HG02870 (cell line): ENCODE measurements around the gene VIPR1.
A peak's percentile ranks its signal among the peaks of the same experiment; 100 is the strongest.
"Not testable (repeated sequence)": the region's sequence is repeated elsewhere in the genome, so short reads cannot be mapped to it uniquely, and the experiment has no call there.

Experiments used
- ATAC-seq: cut with Tn5 transposase; IDR thresholded peaks from one replicate; pipeline ENCODE4 v1.9.1; 2021; ENCODE audit warnings: mild to moderate bottlenecking, moderate library complexity; ENCODE audit not compliant: unreplicated experiment

Gene VIPR1

GRCh38 chr3:42531470-42531869 lies 29.0 kb downstream of the VIPR1 start:
- no peak for ATAC-seq

DNA sequence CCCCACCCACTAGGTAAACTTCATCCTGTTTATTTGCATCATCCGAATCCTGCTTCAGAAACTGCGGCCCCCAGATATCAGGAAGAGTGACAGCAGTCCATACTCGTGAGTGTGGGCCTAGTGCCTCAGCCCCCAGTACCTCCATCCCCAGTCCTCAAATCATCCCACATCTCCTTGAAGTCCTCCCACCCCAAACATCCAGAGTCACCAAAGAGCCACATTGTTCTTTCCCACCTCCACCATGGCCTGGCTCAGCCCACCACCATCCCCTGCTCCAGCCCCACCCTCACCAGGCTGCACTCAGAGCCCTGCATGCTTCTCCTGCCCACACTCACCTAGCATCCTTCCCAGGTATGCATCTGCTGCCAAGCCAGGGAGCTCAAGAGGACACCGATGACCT lies 29.8 kb downstream of the VIPR1 start:
- no peak for ATAC-seq

- ATAC-seq: no peak
Measured at GRCh38 chr3:42533161-42533897, 30.9 kb downstream of the VIPR1 start.

DNA sequence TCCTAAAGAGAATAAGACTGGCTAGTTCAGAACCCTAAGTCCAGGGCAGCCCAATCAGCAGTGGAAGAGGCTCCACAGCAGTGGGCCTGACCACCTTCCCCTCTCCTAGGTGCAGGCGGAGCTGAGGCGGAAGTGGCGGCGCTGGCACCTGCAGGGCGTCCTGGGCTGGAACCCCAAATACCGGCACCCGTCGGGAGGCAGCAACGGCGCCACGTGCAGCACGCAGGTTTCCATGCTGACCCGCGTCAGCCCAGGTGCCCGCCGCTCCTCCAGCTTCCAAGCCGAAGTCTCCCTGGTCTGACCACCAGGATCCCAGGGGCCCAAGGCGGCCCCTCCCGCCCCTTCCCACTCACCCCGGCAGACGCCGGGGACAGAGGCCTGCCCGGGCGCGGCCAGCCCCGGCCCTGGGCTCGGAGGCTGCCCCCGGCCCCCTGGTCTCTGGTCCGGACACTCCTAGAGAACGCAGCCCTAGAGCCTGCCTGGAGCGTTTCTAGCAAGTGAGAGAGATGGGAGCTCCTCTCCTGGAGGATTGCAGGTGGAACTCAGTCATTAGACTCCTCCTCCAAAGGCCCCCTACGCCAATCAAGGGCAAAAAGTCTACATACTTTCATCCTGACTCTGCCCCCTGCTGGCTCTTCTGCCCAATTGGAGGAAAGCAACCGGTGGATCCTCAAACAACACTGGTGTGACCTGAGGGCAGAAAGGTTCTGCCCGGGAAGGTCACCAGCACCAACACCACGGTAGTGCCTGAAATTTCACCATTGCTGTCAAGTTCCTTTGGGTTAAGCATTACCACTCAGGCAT lies 33.7 kb downstream of the VIPR1 start:
- no peak for ATAC-seq

- ATAC-seq: no peak
Measured at GRCh38 chr3:42537350-42537749, 34.9 kb downstream of the VIPR1 start.

- ATAC-seq: peak; percentile 50
Measured at GRCh38 chr3:42539871-42540714, 37.6 kb downstream of the VIPR1 start.

GRCh38 chr3:42541079-42541478 lies 38.6 kb downstream of the VIPR1 start:
- ATAC-seq: no peak

DNA sequence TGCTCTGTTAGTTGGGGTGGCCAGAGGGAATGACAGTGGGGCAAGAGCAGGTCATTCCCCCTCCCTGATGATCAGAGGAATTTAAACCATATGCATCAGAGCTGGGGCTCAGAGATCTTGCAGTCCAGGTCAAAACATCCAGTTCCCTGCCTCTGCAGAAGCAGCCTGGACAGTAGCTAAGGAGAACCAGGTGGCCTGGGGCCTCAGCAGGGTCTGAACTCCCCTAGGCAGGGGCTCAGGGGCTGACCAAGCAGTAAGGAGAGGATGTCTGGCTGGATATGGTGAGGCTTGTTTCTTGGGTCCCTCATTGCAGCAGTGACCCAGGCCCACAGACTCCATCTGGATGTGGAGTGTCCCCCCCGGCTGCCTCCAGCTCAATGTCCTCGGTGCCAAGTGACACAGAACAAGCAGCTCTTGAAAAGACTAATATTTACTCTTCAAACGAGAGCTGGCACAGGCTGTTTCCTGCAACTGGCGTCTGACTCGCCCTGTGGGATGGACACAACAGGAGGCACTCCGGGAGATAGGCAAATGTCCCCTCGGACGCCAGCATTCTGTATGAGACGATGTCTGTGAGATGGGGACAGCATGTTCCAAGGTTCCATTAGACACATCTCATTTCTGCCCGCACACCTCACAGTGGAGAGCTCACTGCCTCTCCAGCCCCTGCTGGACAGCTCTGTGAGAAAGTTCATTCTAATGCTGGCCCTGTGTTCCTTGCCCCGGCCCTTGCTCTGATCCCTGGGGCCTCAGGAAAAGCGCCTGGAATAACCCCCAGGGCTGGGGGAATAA lies 42.2 kb downstream of the VIPR1 start:
- no peak for ATAC-seq

- ATAC-seq: no peak
Measured at GRCh38 chr3:42545284-42545900, 42.9 kb downstream of the VIPR1 start.

DNA sequence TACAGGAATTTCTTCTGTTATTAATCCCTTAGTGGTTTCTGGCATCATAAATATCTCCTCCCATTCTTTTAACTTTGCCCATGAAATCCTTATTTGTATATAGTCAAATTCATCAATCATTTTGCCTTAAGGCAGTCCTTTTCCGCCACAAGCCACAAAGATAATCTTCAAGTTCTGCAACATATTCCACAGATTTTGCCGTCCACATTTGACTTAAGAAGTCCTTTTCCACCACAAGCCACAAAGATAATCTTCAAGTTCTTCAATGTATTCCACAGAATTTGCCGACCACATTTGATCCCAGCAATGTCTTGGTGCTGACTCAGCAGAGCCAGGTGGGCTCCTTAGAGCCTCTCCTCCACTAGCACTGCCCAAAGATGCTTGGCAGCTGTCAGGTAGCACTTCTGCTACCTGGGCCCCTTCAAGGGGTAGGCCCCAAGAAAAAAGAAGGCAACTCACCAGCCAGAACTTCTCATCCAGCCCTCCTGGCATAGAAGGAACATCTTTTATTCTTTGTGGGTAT lies 44.3 kb downstream of the VIPR1 start:
- no peak for ATAC-seq

DNA sequence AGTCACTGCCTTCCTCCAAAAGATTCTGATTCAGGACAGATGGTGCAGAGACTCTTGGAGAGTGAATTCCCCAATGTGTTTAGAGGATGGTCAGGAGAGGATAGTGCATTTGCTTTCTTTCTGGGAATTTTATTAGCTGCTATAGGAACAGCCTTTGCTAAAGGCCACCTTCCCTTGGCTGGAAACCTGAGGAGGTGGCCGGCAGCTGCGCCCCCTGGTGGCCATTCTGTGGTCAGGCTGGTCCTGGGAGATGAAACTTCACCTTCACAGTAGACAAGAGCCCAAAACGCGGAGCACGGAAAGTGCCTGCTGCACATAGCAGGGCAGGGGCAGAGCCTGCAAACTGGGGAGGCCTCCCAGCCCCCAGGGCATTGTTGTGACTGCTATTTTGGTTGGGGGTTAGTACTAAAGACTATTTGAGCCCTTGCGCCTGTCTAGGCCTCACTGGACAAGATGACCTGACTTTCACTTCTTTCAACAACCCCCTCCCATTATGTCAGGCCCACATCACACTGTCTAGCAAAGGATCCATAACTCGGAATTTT lies 45.0 kb downstream of the VIPR1 start:
- ATAC-seq: no peak

DNA sequence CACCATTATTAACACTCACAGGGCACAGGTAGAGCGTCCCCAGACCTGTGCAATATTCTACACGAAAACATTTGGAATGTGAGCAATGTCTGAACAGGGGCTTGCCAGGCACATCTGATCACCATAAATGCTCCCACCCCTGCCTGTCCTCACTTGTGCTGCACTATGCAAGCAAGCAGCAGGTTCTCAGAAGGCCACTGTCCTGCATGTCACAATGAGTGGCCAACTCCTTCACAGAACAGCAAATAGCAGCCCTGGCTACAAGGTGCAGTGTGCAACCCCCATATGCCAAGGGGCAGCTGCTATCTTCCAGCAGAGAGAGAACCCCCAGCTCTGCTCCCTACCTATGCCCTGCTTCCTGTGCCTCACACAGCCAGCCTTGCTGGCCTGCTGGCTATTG lies 46.7 kb downstream of the VIPR1 start:
- ATAC-seq: no peak

- no peak for ATAC-seq
Measured at GRCh38 chr3:42550250-42550649, 47.8 kb downstream of the VIPR1 start.

DNA sequence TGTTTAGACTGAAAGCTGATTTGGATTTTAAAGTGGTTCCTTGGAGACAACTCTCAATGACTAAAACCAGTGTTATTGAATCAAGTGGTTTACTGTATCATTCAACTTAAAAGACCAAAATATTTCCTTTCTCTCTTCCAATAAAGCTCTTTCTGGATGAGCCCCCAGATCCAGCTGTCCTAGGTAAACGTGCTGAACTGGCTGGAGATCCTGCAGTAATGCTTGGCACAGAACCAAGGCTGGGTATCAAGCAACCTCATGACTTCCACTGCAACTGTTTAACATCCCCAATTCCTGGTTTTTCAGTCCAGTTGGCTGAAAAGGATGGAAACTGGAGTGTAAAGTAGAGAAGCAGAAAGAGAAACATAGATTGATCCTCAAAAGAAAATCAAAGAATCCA lies 50.4 kb downstream of the VIPR1 start:
- ATAC-seq: no peak

DNA sequence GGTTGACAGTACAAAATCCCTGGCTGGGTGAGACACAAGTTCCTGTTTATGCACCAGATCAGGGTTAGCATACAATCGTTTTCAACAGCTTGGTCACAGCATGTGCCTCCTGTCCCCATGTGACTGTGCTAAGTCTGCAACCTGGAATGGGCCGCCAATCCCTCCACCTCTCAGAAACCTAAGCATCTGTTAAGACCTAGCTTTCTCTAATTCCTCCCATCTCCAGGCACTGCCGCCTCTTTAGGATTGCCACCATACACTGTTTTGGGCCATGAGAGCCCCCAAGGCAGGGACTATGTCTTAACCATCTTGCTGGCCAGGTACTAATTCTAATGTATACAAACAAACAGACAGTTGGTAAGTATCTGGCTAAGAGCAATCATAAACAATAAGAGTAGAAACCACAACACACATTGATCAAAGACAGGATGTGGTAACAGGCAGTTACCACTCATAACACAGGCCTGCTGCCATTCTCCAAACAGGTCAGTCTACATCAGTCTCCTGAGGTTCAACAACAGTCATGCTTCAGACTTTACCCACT lies 53.7 kb downstream of the VIPR1 start:
- no peak for ATAC-seq

GRCh38 chr3:42556817-42557216 lies 54.4 kb downstream of the VIPR1 start:
- not testable (repeated sequence) for ATAC-seq

GRCh38 chr3:42557854-42558253 lies 55.4 kb downstream of the VIPR1 start:
- ATAC-seq: no peak

- no peak for ATAC-seq
Measured at GRCh38 chr3:42562047-42562907, 59.8 kb downstream of the VIPR1 start.
